ENCODE data around the gene IMPG1. TPM values are rescaled to one million over a fixed set of nuclear protein-coding genes. Genes with fewer than 3 reads are reported as not detected.

IMPG1 gene
- total RNA-seq, 1 donor from 2014 or later = not detected

DNA sequence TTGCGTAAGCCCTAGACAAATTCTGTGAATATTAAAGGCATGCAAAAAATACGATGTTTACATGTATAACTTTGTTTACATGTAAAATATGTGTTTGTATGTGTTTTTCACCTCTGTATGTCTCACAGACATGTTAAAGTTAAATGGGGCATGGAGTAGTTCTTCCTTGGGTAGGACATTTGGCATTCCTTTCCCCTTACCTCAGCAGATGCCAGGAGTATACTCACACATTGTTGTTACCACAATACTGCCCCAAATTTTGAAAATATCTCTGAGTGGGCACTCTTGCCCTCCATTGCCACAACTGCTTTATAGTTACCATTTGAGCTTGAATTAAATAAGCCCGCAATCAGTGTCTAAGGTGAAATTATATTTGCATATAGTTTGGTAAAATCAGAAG lies 175.9 kb downstream of the IMPG1 start:
- no peak for DNase-seq (ENCODE audit: low spot score)

DNA sequence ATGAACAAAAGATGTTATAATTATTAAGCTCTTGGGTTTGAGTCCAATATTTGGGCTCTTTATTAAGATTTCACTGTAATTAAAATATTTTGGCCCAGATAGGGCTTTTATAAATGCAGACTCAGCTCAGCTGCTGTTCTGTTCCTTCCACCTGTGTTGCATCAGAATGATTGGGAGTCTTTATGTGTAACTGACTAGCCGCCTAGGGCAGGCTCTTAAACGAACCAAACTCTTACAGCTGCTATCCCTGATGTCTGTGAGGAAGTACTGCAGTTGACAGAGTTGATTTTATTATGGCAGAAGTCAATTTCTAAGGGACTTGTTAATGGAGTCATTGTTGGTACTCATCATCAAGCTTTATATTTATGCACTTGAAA lies 178.7 kb downstream of the IMPG1 start:
- no peak for DNase-seq (ENCODE audit: low spot score)

DNA sequence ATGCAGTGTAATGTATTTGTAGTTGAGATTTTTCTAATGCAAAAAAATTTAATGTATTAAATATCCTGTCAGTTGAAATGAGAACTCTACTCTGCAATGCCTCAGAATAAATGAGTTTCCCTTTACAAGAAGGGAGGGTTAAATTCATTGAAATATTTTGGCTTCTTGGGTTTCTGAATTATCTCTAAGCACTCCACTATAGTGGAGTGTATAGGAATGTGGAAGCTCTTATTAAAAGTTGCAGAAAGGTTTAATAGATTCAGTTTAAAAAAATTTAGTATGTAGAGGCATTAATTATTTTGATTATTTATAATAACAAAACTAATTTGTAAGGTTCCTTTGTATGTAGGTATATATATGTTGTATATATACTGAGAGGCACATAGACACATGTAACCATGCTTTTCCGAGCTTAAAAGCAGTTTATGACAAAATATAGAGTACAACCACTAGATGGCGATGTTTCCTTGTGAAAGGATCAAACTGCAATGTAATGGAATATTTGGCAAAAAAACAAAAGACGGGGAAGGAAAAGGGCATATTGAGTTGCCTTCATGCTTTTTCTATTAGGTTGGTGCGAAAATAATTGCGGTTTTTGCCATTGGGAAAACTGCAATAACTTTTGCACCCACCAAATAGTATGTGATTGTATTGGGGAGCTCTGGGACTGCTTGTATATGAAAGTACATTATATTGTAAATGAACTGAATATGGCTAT lies 179.2 kb downstream of the IMPG1 start:
- no peak for DNase-seq (ENCODE audit: low spot score)

- no peak for DNase-seq (ENCODE audit: low spot score)
Measured at GRCh38 chr6:75892384-75892783, 180.1 kb downstream of the IMPG1 start.

DNA sequence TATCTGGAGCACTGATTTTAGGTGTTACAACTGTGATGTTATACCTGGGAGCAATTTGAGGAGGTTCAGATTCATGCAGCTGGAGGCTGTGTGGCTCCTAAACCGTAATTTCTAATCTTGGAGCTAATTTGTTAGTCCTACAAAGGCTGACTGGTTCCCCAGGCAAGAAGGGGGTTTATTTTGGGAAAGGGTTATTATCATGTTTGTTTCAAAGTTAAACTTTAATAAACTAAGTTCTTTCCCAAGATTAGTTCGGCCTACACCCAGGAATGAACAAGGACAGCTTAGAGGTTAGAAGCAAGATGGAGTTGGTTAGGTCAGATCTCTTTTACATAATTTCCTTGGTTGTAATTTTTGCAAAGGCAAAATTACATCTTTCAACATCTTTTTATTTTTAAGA lies 187.6 kb downstream of the IMPG1 start:
- no peak for DNase-seq (ENCODE audit: low spot score)

DNA sequence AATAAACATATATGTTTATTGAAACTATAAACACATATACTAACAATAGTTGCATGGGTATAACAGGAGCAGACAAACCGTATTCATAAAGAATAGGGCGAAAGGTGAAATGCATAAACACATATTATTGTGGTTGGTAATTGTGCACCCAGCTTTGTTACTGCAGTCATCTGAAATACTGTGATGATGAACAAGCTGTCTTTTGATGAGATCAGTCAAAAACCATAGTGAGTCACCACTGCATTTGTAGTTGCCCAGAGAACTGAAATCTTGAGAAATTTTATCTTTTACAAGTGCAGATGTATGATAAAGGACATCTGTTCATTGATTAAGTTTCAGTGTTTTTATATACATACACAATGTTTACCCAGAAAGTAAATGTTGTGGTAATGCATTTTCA lies 189.7 kb downstream of the IMPG1 start:
- DNase-seq (ENCODE audit: low spot score) = no peak

- no peak for DNase-seq (ENCODE audit: low spot score)
Measured at GRCh38 chr6:75880305-75880704, 192.2 kb downstream of the IMPG1 start.

GRCh38 chr6:75876152-75876551 lies 196.3 kb downstream of the IMPG1 start:
- no peak for DNase-seq (ENCODE audit: low spot score)

- no peak for DNase-seq (ENCODE audit: low spot score)
Measured at GRCh38 chr6:75874224-75874623, 198.2 kb downstream of the IMPG1 start.

Measured in mesenteric fat pad (tissue), 1 donor.